ENCODE data around the gene ERG28.

ERG28 gene

DNA sequence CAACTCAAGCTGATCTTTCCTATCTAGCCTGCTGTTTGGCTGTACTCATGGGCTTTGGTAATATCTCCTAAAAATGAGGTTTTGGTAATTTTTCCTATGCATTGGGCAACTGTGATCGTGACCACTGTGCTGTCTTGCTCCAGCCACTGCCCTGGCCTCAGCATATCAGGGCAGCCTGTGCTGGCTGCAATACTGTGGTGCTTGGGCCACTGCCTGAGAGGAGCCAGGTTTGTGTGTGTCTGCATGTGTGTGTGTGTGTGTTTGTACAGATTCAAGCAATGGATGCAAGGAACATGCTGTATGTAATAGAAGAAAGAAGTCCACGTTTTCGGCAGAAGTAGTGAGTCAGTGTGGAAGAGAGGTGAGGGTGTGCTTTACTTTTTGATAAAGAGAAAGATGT is 13.0 kb downstream of the ERG28 start:
- H3K4me3 ChIP-seq (ENCODE audit: extremely low read depth, insufficient read depth, low read length, poor library complexity, severe bottlenecking) = no peak overlapping the region
- no peaks in the 10 kb centered on the region for H3K9me3 ChIP-seq (ENCODE audit: control insufficient read depth, low read length)
- H3K36me3 ChIP-seq (ENCODE audit: control insufficient read depth, insufficient read depth, low read length) = peaks cover 40% of the 10 kb centered on the region
- no peak overlapping the region for H3K27ac ChIP-seq (ENCODE audit: low read depth, low read length, severe bottlenecking)
- peaks cover 34% of the 10 kb centered on the region for H3K4me1 ChIP-seq (ENCODE audit: control insufficient read depth, insufficient read depth, low read length, poor library complexity, severe bottlenecking)
- WGBS, 2 experiments (ENCODE audit: insufficient coverage in 2 of 2) = 90 to 100% methylated on average over 1 to 2 of the region's 3 CpGs

GRCh38 chr14:75646762-75647161 is 13.9 kb downstream of the ERG28 start:
- peaks cover 32% of the 10 kb centered on the region for H3K36me3 ChIP-seq (ENCODE audit: control insufficient read depth, insufficient read depth, low read length)
- WGBS, 2 experiments (ENCODE audit: insufficient coverage in 2 of 2) = 96% methylated on average over 5 to 6 of the region's 6 CpGs
- H3K4me3 ChIP-seq (ENCODE audit: extremely low read depth, insufficient read depth, low read length, poor library complexity, severe bottlenecking) = no peak overlapping the region
- H3K4me1 ChIP-seq (ENCODE audit: control insufficient read depth, insufficient read depth, low read length, poor library complexity, severe bottlenecking) = peaks cover 34% of the 10 kb centered on the region
- no peaks in the 10 kb centered on the region for H3K9me3 ChIP-seq (ENCODE audit: control insufficient read depth, low read length)
- no peak overlapping the region for H3K27ac ChIP-seq (ENCODE audit: low read depth, low read length, severe bottlenecking)

DNA sequence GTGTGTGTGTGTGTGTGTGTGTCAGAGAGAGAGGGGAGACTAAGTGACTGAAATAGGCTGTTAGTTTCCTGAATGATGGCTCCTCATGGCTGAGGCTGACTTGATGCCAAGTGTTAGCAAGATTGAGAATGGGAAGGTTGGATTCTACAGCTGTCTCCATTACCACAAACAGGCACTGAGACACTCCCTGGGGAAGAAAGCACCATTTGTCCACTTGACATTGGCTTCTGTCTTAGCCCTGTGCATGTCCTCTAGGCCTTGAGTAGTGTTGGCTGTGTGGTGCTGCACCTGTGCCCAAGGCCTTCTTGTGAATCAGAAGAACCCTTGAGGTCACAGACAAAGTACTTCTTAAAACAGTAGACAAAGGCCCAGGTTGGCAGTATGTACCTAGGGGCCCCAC is 15.6 kb downstream of the ERG28 start:
- peaks cover 34% of the 10 kb centered on the region for H3K4me1 ChIP-seq (ENCODE audit: control insufficient read depth, insufficient read depth, low read length, poor library complexity, severe bottlenecking)
- no peak overlapping the region for H3K27ac ChIP-seq (ENCODE audit: low read depth, low read length, severe bottlenecking)
- no peaks in the 10 kb centered on the region for H3K9me3 ChIP-seq (ENCODE audit: control insufficient read depth, low read length)
- peaks cover 15% of the 10 kb centered on the region for H3K36me3 ChIP-seq (ENCODE audit: control insufficient read depth, insufficient read depth, low read length)
- no peak overlapping the region for H3K4me3 ChIP-seq (ENCODE audit: extremely low read depth, insufficient read depth, low read length, poor library complexity, severe bottlenecking)

GRCh38 chr14:75643985-75644384 is 16.7 kb downstream of the ERG28 start:
- WGBS, 2 experiments (ENCODE audit: insufficient coverage in 2 of 2) = 94 to 100% methylated on average over 1 to 2 of the region's 4 CpGs
- Histone ChIP-seq H3K9me3 (ENCODE audit: control insufficient read depth, low read length) (no peaks in the 10 kb centered on the region), H3K4me1 (ENCODE audit: control insufficient read depth, insufficient read depth, low read length, poor library complexity, severe bottlenecking) (peaks cover 34% of the 10 kb centered on the region)

DNA sequence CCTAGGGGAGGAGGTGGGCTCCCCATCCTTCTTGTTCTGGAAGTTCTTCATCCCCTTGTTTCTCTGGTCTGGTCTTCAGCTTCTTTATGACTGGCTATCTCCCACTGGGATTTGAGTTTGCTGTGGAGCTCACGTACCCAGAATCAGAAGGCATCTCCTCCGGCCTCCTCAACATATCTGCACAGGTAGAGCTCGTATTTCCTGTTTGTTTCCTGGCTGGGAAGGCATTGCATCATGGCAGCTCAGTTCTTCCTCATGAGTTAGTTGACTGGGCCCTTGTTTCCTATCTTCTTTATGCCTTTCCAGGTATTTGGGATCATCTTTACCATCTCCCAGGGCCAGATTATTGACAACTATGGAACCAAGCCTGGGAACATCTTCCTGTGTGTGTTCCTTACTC is 19.8 kb downstream of the ERG28 start:
- Histone ChIP-seq H3K36me3 (ENCODE audit: control insufficient read depth, insufficient read depth, low read length) (no peaks in the 10 kb centered on the region), H3K9me3 (ENCODE audit: control insufficient read depth, low read length) (no peaks in the 10 kb centered on the region), H3K4me1 (ENCODE audit: control insufficient read depth, insufficient read depth, low read length, poor library complexity, severe bottlenecking) (peaks cover 7% of the 10 kb centered on the region), H3K4me3 (ENCODE audit: extremely low read depth, insufficient read depth, low read length, poor library complexity, severe bottlenecking) (no peak overlapping the region), H3K27ac (ENCODE audit: low read depth, low read length, severe bottlenecking) (no peak overlapping the region)
- WGBS, 2 experiments (ENCODE audit: insufficient coverage in 2 of 2) = 91 to 94% methylated on average over 3 of the region's 3 CpGs

More at GRCh38 chr14:75643985-75644384, 16.7 kb downstream of the ERG28 start:
- H3K27ac ChIP-seq (ENCODE audit: low read depth, low read length, severe bottlenecking) = no peak overlapping the region
- H3K4me3 ChIP-seq (ENCODE audit: extremely low read depth, insufficient read depth, low read length, poor library complexity, severe bottlenecking) = no peak overlapping the region
- H3K36me3 ChIP-seq (ENCODE audit: control insufficient read depth, insufficient read depth, low read length) = peaks cover 4% of the 10 kb centered on the region

- no peaks in the 10 kb centered on the region for H3K4me1 ChIP-seq (ENCODE audit: control insufficient read depth, insufficient read depth, low read length, poor library complexity, severe bottlenecking)
- no peak overlapping the region for H3K4me3 ChIP-seq (ENCODE audit: extremely low read depth, insufficient read depth, low read length, poor library complexity, severe bottlenecking)
- WGBS, 2 experiments (ENCODE audit: insufficient coverage in 2 of 2) = 81 to 85% methylated on average over 9 to 11 of the region's 13 CpGs
- H3K27ac ChIP-seq (ENCODE audit: low read depth, low read length, severe bottlenecking) = peak overlapping the region; percentile 18
- H3K9me3 ChIP-seq (ENCODE audit: control insufficient read depth, low read length) = no peaks in the 10 kb centered on the region
- H3K36me3 ChIP-seq (ENCODE audit: control insufficient read depth, insufficient read depth, low read length) = no peaks in the 10 kb centered on the region
Measured at GRCh38 chr14:75636100-75636692, 24.5 kb downstream of the ERG28 start.

GRCh38 chr14:75634848-75635247 is 25.8 kb downstream of the ERG28 start:
- WGBS, 2 experiments (ENCODE audit: insufficient coverage in 2 of 2) = 91 to 94% methylated on average over 4 to 5 of the region's 5 CpGs
- H3K4me1 ChIP-seq (ENCODE audit: control insufficient read depth, insufficient read depth, low read length, poor library complexity, severe bottlenecking) = no peaks in the 10 kb centered on the region
- H3K9me3 ChIP-seq (ENCODE audit: control insufficient read depth, low read length) = no peaks in the 10 kb centered on the region
- no peak overlapping the region for H3K27ac ChIP-seq (ENCODE audit: low read depth, low read length, severe bottlenecking)
- H3K4me3 ChIP-seq (ENCODE audit: extremely low read depth, insufficient read depth, low read length, poor library complexity, severe bottlenecking) = no peak overlapping the region
- H3K36me3 ChIP-seq (ENCODE audit: control insufficient read depth, insufficient read depth, low read length) = no peaks in the 10 kb centered on the region

GRCh38 chr14:75631453-75631831 is 29.2 kb downstream of the ERG28 start:
- WGBS, 2 experiments (ENCODE audit: insufficient coverage in 2 of 2) = 64% methylated on average over 3 of the region's 5 CpGs; no CpG with 5 or more reads in 1 of the 2 experiments
- Histone ChIP-seq H3K36me3 (ENCODE audit: control insufficient read depth, insufficient read depth, low read length) (no peaks in the 10 kb centered on the region), H3K4me1 (ENCODE audit: control insufficient read depth, insufficient read depth, low read length, poor library complexity, severe bottlenecking) (no peaks in the 10 kb centered on the region), H3K9me3 (ENCODE audit: control insufficient read depth, low read length) (no peaks in the 10 kb centered on the region), H3K27ac (ENCODE audit: low read depth, low read length, severe bottlenecking) (no peak overlapping the region), H3K4me3 (ENCODE audit: extremely low read depth, insufficient read depth, low read length, poor library complexity, severe bottlenecking) (no peak overlapping the region)

- no peak overlapping the region for H3K4me3 ChIP-seq (ENCODE audit: extremely low read depth, insufficient read depth, low read length, poor library complexity, severe bottlenecking)
- no peaks in the 10 kb centered on the region for H3K4me1 ChIP-seq (ENCODE audit: control insufficient read depth, insufficient read depth, low read length, poor library complexity, severe bottlenecking)
- no peaks in the 10 kb centered on the region for H3K9me3 ChIP-seq (ENCODE audit: control insufficient read depth, low read length)
- WGBS, 2 experiments (ENCODE audit: insufficient coverage in 2 of 2) = 59 to 75% methylated on average over 4 to 6 of the region's 6 CpGs
- no peaks in the 10 kb centered on the region for H3K36me3 ChIP-seq (ENCODE audit: control insufficient read depth, insufficient read depth, low read length)
- no peak overlapping the region for H3K27ac ChIP-seq (ENCODE audit: low read depth, low read length, severe bottlenecking)
Measured at GRCh38 chr14:75630695-75631452, 29.8 kb downstream of the ERG28 start.

DNA sequence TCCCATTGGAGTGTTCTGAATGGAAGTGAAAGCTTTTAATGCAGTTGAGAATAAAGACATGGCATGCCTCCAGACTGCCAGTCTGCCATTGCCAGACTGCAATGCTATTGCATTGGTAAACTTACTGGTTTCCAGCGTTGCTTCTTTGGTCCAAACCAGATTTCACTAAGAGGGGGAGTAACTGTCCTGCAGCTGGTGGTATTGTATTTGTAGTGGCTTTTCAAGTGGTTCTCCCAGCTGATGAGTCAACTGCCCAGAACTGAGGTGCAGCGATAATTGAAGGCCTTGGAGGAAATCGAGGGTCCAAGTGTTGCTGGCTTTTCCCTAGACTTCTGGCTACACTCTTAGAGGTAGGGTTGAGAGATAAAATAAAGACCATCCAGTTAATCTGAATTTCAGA is 31.9 kb downstream of the ERG28 start:
- no peak overlapping the region for H3K4me3 ChIP-seq (ENCODE audit: extremely low read depth, insufficient read depth, low read length, poor library complexity, severe bottlenecking)
- no peak overlapping the region for H3K27ac ChIP-seq (ENCODE audit: low read depth, low read length, severe bottlenecking)
- H3K36me3 ChIP-seq (ENCODE audit: control insufficient read depth, insufficient read depth, low read length) = no peaks in the 10 kb centered on the region
- no peaks in the 10 kb centered on the region for H3K9me3 ChIP-seq (ENCODE audit: control insufficient read depth, low read length)
- H3K4me1 ChIP-seq (ENCODE audit: control insufficient read depth, insufficient read depth, low read length, poor library complexity, severe bottlenecking) = no peaks in the 10 kb centered on the region
- 100% methylated on average over 1 of the region's 3 CpGs for WGBS, 2 experiments (ENCODE audit: insufficient coverage in 2 of 2)

GRCh38 chr14:75627406-75627805 is 33.3 kb downstream of the ERG28 start:
- WGBS, 2 experiments (ENCODE audit: insufficient coverage in 2 of 2) = 87 to 91% methylated on average over 3 to 4 of the region's 4 CpGs
- Histone ChIP-seq H3K27ac (ENCODE audit: low read depth, low read length, severe bottlenecking) (no peak overlapping the region), H3K4me1 (ENCODE audit: control insufficient read depth, insufficient read depth, low read length, poor library complexity, severe bottlenecking) (no peaks in the 10 kb centered on the region), H3K4me3 (ENCODE audit: extremely low read depth, insufficient read depth, low read length, poor library complexity, severe bottlenecking) (no peak overlapping the region), H3K9me3 (ENCODE audit: control insufficient read depth, low read length) (no peaks in the 10 kb centered on the region), H3K36me3 (ENCODE audit: control insufficient read depth, insufficient read depth, low read length) (no peaks in the 10 kb centered on the region)
